Measurements from ENCODE around the gene KLC1. TPM values are rescaled to one million over a fixed set of nuclear protein-coding genes. Genes with fewer than 3 reads are reported as not detected.

Gene KLC1
- total and polyA plus RNA-seq, 2 of the 13 experiments (the other 11 are each of a cell fraction or from before 2014, with no cell fraction given): 53.2 to 63.5 TPM

GRCh38 chr14:103646189-103646588, 17.2 kb downstream of the KLC1 start:
- no TSS peak for BruUV-seq (replicated peaks)
- peaks cover 52% of the 10 kb centered on the region for H3K79me2 ChIP-seq (ENCODE audit: insufficient read depth, low read length)
- H3K9ac ChIP-seq (ENCODE audit: insufficient read depth, low read depth, low read length): no peak overlapping the region
- in situ Hi-C loops (cut with HindIII; ENCODE audit: extremely low pct_ligation_motif_present, low pct_unique_long_range_greater_than_20kb) (no loop called here), intact Hi-C loops (cut with micrococcal nuclease; ENCODE audit: unreplicated experiment) (no loop called here)
- H3K4me2 ChIP-seq (ENCODE audit: low read depth, low read length): no peak overlapping the region
- H3K27ac ChIP-seq (ENCODE audit: extremely low read length, insufficient read depth, low read length): no peak overlapping the region
- 0 out of 2 replicates have a peak, but pooled peaks cover 3% of the 10 kb centered on the region for H4K20me1 ChIP-seq (ENCODE audit: insufficient read depth, low read length)
- FAIRE-seq (no peak), ATAC-seq (no peak), DNase-seq (ENCODE audit: low spot score) (no peak)
- no peaks in the 10 kb centered on the region for H3K4me1 ChIP-seq (ENCODE audit: insufficient read depth, low read length)
- peaks cover 0 to 3% of the 10 kb centered on the region in 2 experiments; a peak in 1 of 5 replicates for H3K36me3 ChIP-seq (replicated peaks in 1 of 2; ENCODE audit: control insufficient read depth in 1 of 2, insufficient read depth in 2 of 2, low read length in 2 of 2)
- WGBS (ENCODE audit: low lambda C conversion rate): 95% methylated on average over 3 of the region's 3 CpGs
- ChIA-PET POLR2A (no interaction called here), CTCF (ENCODE audit: low intra/inter-chr PET ratio, low total read pairs) (no interaction called here)
- TF ChIP-seq, protein P1, sequence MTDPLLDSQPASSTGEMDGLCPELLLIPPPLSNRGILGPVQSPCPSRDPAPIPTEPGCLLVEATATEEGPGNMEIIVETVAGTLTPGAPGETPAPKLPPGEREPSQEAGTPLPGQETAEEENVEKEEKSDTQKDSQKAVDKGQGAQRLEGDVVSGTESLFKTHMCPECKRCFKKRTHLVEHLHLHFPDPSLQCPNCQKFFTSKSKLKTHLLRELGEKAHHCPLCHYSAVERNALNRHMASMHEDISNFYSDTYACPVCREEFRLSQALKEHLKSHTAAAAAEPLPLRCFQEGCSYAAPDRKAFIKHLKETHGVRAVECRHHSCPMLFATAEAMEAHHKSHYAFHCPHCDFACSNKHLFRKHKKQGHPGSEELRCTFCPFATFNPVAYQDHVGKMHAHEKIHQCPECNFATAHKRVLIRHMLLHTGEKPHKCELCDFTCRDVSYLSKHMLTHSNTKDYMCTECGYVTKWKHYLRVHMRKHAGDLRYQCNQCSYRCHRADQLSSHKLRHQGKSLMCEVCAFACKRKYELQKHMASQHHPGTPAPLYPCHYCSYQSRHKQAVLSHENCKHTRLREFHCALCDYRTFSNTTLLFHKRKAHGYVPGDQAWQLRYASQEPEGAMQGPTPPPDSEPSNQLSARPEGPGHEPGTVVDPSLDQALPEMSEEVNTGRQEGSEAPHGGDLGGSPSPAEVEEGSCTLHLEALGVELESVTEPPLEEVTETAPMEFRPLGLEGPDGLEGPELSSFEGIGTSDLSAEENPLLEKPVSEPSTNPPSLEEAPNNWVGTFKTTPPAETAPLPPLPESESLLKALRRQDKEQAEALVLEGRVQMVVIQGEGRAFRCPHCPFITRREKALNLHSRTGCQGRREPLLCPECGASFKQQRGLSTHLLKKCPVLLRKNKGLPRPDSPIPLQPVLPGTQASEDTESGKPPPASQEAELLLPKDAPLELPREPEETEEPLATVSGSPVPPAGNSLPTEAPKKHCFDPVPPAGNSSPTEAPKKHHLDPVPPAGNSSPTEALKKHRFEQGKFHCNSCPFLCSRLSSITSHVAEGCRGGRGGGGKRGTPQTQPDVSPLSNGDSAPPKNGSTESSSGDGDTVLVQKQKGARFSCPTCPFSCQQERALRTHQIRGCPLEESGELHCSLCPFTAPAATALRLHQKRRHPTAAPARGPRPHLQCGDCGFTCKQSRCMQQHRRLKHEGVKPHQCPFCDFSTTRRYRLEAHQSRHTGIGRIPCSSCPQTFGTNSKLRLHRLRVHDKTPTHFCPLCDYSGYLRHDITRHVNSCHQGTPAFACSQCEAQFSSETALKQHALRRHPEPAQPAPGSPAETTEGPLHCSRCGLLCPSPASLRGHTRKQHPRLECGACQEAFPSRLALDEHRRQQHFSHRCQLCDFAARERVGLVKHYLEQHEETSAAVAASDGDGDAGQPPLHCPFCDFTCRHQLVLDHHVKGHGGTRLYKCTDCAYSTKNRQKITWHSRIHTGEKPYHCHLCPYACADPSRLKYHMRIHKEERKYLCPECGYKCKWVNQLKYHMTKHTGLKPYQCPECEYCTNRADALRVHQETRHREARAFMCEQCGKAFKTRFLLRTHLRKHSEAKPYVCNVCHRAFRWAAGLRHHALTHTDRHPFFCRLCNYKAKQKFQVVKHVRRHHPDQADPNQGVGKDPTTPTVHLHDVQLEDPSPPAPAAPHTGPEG (CRISPR knock-in tag; IDR thresholded peaks at IDR 0.05): no peak
- TF ChIP-seq ZSCAN22 (CRISPR knock-in tag; IDR thresholded peaks at IDR 0.05) (no peak), HNRNPH1 (optimal IDR thresholded peaks at IDR 0.05; ENCODE audit: low read depth, low read length) (no peak), ZSCAN9 (CRISPR knock-in tag; IDR thresholded peaks at IDR 0.05; ENCODE audit: borderline replicate concordance) (no peak), SMAD3 (CRISPR knock-in tag; IDR thresholded peaks at IDR 0.05) (no peak), SRY (CRISPR knock-in tag; IDR thresholded peaks at IDR 0.05) (no peak), RNF219 (CRISPR knock-in tag; IDR thresholded peaks at IDR 0.05) (no peak), ZNF556 (CRISPR knock-in tag; IDR thresholded peaks at IDR 0.05; ENCODE audit: borderline replicate concordance) (no peak)
- no peak overlapping the region for H2AFZ ChIP-seq (ENCODE audit: low read length)
- no peaks in the 10 kb centered on the region for H3K27me3 ChIP-seq (ENCODE audit: control insufficient read depth in 1 of 2, insufficient read depth in 2 of 2, low read length in 2 of 2)
- H3K9me3 ChIP-seq (ENCODE audit: low read length): no peaks in the 10 kb centered on the region
- H3K4me3 ChIP-seq (replicated peaks in 1 of 3; ENCODE audit: insufficient read depth in 1 of 3, low read depth in 2 of 3, low read length in 3 of 3): no peak overlapping the region

Data from HepG2 (cell line).